Vagina (tissue), 2 donors: ENCODE results near the gene MTRFR.
"Not testable (repeated sequence)": the region's sequence is repeated elsewhere in the genome, so short reads cannot be mapped to it uniquely, and the experiment has no call there.

ENCODE experiments used
- CTCF ChIP-seq, 3 experiments: fragments of 450-650 bp in 2 of 3; fragments of 200-600 bp in 1 of 3; sonication (generic) in 1 of 3; IDR thresholded peaks; one replicate each; pipeline ENCODE4 v1.5.1; 2017 to 2019; ENCODE audit warnings: antibody characterized with exemption in 3 of 3, mild to moderate bottlenecking in 2 of 3, moderate library complexity in 2 of 3
- POLR2AphosphoS5 ChIP-seq, 2 donors: sonication (generic); formaldehyde crosslinking; IDR thresholded peaks; one replicate each; pipeline ENCODE4 v1.9.0; 2017; ENCODE audit warnings: antibody characterized with exemption in 2 of 2, mild to moderate bottlenecking in 2 of 2, low read depth in 1 of 2; ENCODE audit not compliant: insufficient read depth in 1 of 2

- TF ChIP-seq CTCF (IDR thresholded peaks at IDR 0.05); POLR2AphosphoS5 (IDR thresholded peaks at IDR 0.05; ENCODE audit: insufficient read depth in 1 of 2, low read depth in 1 of 2): not testable (repeated sequence)
Observed at GRCh38 chr12:123207815-123208214, 25.4 kb upstream of the MTRFR start.
